Esophagus muscularis mucosa (tissue), 4 donors: Measurements from ENCODE around the gene CTSD. TPM values are rescaled to one million over a fixed set of nuclear protein-coding genes. Genes with fewer than 3 reads are reported as not detected.

Experiments
- DNase-seq: peaks from one replicate; pipeline ENCODE4 v3.0.0-alpha.2; 2017; ENCODE audit errors: extremely low spot score
- H3K27ac ChIP-seq, 4 donors: fragments of 200-600 bp; sonication (generic); replicated peaks in 1 of 4; 1 replicate in 3 of 4; 2 replicates in 1 of 4; pipeline ENCODE4 v1.5.1; 2016 to 2019; ENCODE audit warnings: mild to moderate bottlenecking in 1 of 4
- H3K27me3 ChIP-seq, 4 donors: fragments of 200-600 bp; sonication (generic); one replicate each; pipeline versions ENCODE4 v1.5.1 to v1.6.0; 2016 to 2019
- H3K36me3 ChIP-seq, 4 donors: fragments of 200-600 bp; sonication (generic); one replicate each; pipeline ENCODE4 v1.5.1; 2016 to 2019
- H3K4me1 ChIP-seq, 4 donors: fragments of 200-600 bp; sonication (generic); one replicate each; pipeline ENCODE4 v1.5.1; 2016 to 2019
- H3K4me3 ChIP-seq, 4 donors: fragments of 200-600 bp; sonication (generic); 1 replicate in 2 of 4; 2 replicates in 2 of 4; pipeline ENCODE4 v1.5.1; 2016 to 2019; ENCODE audit warnings: mild to moderate bottlenecking in 4 of 4, moderate library complexity in 1 of 4
- H3K9me3 ChIP-seq, 4 donors: fragments of 200-600 bp; sonication (generic); 1 replicate in 3 of 4; 2 replicates in 1 of 4; pipeline ENCODE4 v1.5.1; 2016 to 2019
- CTCF ChIP-seq, 3 experiments: fragments of 200-600 bp in 2 of 3; fragments of 450-650 bp in 1 of 3; sonication (generic) in 2 of 3; IDR thresholded peaks; one replicate each; pipeline ENCODE4 v1.5.1; 2017 to 2019; ENCODE audit warnings: antibody characterized with exemption in 3 of 3, mild to moderate bottlenecking in 2 of 3, moderate library complexity in 1 of 3
- EP300 ChIP-seq: sonication (generic); formaldehyde crosslinking; IDR thresholded peaks from one replicate; pipeline ENCODE4 v1.6.1; 2017; ENCODE audit warnings: antibody characterized with exemption
- POLR2A ChIP-seq: fragments of 450-650 bp; IDR thresholded peaks from one replicate; pipeline ENCODE4 v1.6.1; 2017; ENCODE audit warnings: antibody characterized with exemption, moderate library complexity, mild to moderate bottlenecking, low read depth
- POLR2AphosphoS5 ChIP-seq, 2 donors: sonication (generic); formaldehyde crosslinking; IDR thresholded peaks; one replicate each; pipeline ENCODE4 v1.6.1; 2017; ENCODE audit warnings: antibody characterized with exemption in 2 of 2
- WGBS: methylation state at CpG from one replicate; pipeline ENCODE4 v1.1.5; 2018; 5-methylcytosine and 5-hydroxymethylcytosine counted together
- intact Hi-C: fragments of 100-400 bp; cut with DNase I; formaldehyde crosslinking; loops from one replicate; pipeline ENCODE4 v1.15.1; 2023
- total RNA-seq, 4 donors: library from RNA; depleted of rRNA; stranded (reverse); fragments of >200 nt; gene quantifications; one replicate each; pipeline versions ENCODE4 v1.1.0 to v1.2.1, GENCODE V29; 2016

CTSD gene
- total RNA-seq, 4 donors from 2014 or later = 186 to 338 (median 270) TPM

- Histone ChIP-seq H3K27me3 (peaks cover 0 to 23% (median 0%) of the 10 kb centered on the region in 4 donors), H3K27ac (no peak overlapping the region), H3K36me3 (peaks cover 37 to 71% (median 64%) of the 10 kb centered on the region in 4 donors), H3K9me3 (no peaks in the 10 kb centered on the region), H3K4me3 (no peak overlapping the region), H3K4me1 (peaks cover 37 to 89% (median 55%) of the 10 kb centered on the region in 4 donors)
- intact Hi-C loops = no loop called here
- TF ChIP-seq POLR2A = no peak
- TF ChIP-seq CTCF (IDR thresholded peaks at IDR 0.05) = no peak
- no peak for TF ChIP-seq EP300
- TF ChIP-seq POLR2AphosphoS5 (IDR thresholded peaks at IDR 0.05) = no peak
- DNase-seq = no peak
- WGBS = 91% methylated on average over 10 of the region's 14 CpGs
Measured at GRCh38 chr11:1753929-1754305, 9.8 kb downstream of the CTSD start.

DNA sequence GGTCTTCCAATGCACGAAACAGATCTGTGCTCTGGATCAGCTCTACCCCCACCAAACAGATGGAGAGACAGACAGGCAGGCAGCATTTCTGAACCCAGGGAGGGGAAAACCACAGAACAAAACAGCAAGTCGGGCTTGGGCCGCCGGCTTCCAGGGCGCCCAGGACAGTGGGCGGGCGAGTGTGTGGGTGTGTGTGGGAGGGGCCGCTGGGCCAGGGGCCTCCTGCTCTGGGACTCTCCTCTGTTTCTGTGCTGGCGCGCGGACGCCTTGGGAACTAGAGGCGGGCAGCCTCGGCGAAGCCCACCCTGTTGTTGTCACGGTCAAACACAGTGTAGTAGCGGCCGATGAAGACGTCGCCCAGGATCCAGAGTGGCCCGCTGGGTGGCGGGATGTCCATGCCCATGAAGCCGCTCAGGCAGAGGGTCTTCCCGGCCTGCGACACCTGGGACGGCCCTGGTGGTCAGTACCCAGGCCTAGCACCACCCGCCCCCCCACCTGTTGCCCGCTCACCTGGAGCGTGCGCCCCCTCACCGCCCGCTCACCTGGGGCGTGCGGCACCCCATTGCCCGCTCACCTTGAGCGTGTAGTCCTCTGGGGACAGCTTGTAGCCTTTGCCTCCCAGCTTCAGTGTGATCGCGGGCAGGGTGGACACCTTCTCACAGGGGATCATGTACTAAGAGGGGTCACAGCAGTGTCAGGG, 10.3 kb downstream of the CTSD start:
- Histone ChIP-seq H3K4me3 (no peak overlapping the region), H3K27me3 (peaks cover 0 to 28% (median 0%) of the 10 kb centered on the region in 4 donors), H3K27ac (no peak overlapping the region), H3K4me1 (peaks cover 37 to 84% (median 57%) of the 10 kb centered on the region in 4 donors), H3K36me3 (peaks cover 37 to 65% (median 59%) of the 10 kb centered on the region in 4 donors), H3K9me3 (no peaks in the 10 kb centered on the region)
- no peak for DNase-seq
- TF ChIP-seq POLR2A (no peak), EP300 (no peak), CTCF (IDR thresholded peaks at IDR 0.05) (no peak), POLR2AphosphoS5 (IDR thresholded peaks at IDR 0.05) (no peak)
- intact Hi-C loops = no loop called here
- 86% methylated on average over 25 of the region's 38 CpGs for WGBS

- Histone ChIP-seq H3K4me3 (no peak overlapping the region), H3K27ac (no peak overlapping the region), H3K9me3 (no peaks in the 10 kb centered on the region), H3K4me1 (peaks cover 37 to 78% (median 55%) of the 10 kb centered on the region in 4 donors), H3K27me3 (peaks cover 0 to 34% (median 0%) of the 10 kb centered on the region in 4 donors), H3K36me3 (peaks cover 37 to 60% (median 54%) of the 10 kb centered on the region in 4 donors)
- DNase-seq = no peak
- 91% methylated on average over 7 of the region's 10 CpGs for WGBS
- TF ChIP-seq CTCF (IDR thresholded peaks at IDR 0.05) (no peak), EP300 (no peak), POLR2AphosphoS5 (IDR thresholded peaks at IDR 0.05) (no peak), POLR2A (no peak)
- intact Hi-C loops = no loop called here
Measured at GRCh38 chr11:1752907-1753228, 10.9 kb downstream of the CTSD start.

- Histone ChIP-seq H3K27me3 (peaks cover 0 to 36% (median 0%) of the 10 kb centered on the region in 4 donors), H3K4me1 (peaks cover 37 to 73% (median 52%) of the 10 kb centered on the region in 4 donors), H3K27ac (no peak overlapping the region), H3K36me3 (peaks cover 37 to 54% (median 47%) of the 10 kb centered on the region in 4 donors), H3K9me3 (no peaks in the 10 kb centered on the region), H3K4me3 (no peak overlapping the region)
- intact Hi-C loops = no loop called here
- DNase-seq = no peak
- TF ChIP-seq POLR2A (no peak), CTCF (IDR thresholded peaks at IDR 0.05) (no peak), POLR2AphosphoS5 (IDR thresholded peaks at IDR 0.05) (no peak), EP300 (no peak)
- WGBS = 83% methylated on average over 11 of the region's 24 CpGs
Measured at GRCh38 chr11:1751999-1752906, 11.5 kb downstream of the CTSD start.
